Right atrium auricular region (tissue), 2 donors: ENCODE data around the gene ING1. TPM values are rescaled to one million over a fixed set of nuclear protein-coding genes. Genes with fewer than 3 reads are reported as not detected.

ENCODE experiments used
- DNase-seq: peaks from one replicate; pipeline ENCODE4 v3.0.0-alpha.2; 2019; ENCODE audit warnings: low spot score
- H3K27ac ChIP-seq, 2 donors: fragments of 200-600 bp; sonication (generic); 1 replicate in 1 of 2; 2 replicates in 1 of 2; pipeline ENCODE4 v1.5.1; 2016 to 2019
- H3K27me3 ChIP-seq, 2 donors: fragments of 200-600 bp; sonication (generic); one replicate each; pipeline versions ENCODE4 v1.5.1 to v1.6.0; 2017 to 2019
- H3K36me3 ChIP-seq: fragments of 200-600 bp; sonication (generic); one replicate; pipeline ENCODE4 v1.5.1; 2016
- H3K4me1 ChIP-seq, 2 donors: fragments of 200-600 bp; sonication (generic); one replicate each; pipeline versions ENCODE4 v1.5.1 to v1.6.0; 2017 to 2019
- H3K4me3 ChIP-seq, 2 donors: fragments of 200-600 bp; sonication (generic); 1 replicate in 1 of 2; 2 replicates in 1 of 2; pipeline ENCODE4 v1.5.1; 2017 to 2019; ENCODE audit warnings: mild to moderate bottlenecking in 1 of 2, moderate library complexity in 1 of 2
- H3K9me3 ChIP-seq, 2 donors: fragments of 200-600 bp; sonication (generic); one replicate each; pipeline ENCODE4 v1.5.1; 2019
- CTCF ChIP-seq, 2 donors: fragments of 200-600 bp; sonication (generic); IDR thresholded peaks; one replicate each; pipeline ENCODE4 v1.5.1; 2019; ENCODE audit warnings: antibody characterized with exemption in 2 of 2
- total RNA-seq, 2 donors: library from RNA; depleted of rRNA; stranded (reverse); fragments of >200 nt; gene quantifications; one replicate each; pipeline ENCODE4 v1.1.0, GENCODE V29; 2016

ING1 gene
- total RNA-seq, 2 donors from 2014 or later = 8.2 to 9.0 TPM

GRCh38 chr13:110772091-110772984, 58.8 kb downstream of the ING1 start:
- Histone ChIP-seq H3K4me3 (no peak overlapping the region), H3K27me3 (no peaks in the 10 kb centered on the region), H3K4me1 (no peaks in the 10 kb centered on the region), H3K36me3 (no peaks in the 10 kb centered on the region), H3K27ac (peak overlapping the region in 1 of 2 donors; percentile 35), H3K9me3 (no peaks in the 10 kb centered on the region)
- DNase-seq = no peak
- TF ChIP-seq CTCF (IDR thresholded peaks at IDR 0.05) = no peak

Other genes starting within 250 kb of the ING1 start
- 10 to 100 TPM; 10.8 to 15.7 TPM for gene RAB20, start 152.0 kb upstream of the ING1 start, total RNA-seq
- gene NAXD, start 98.2 kb upstream of the ING1 start, total RNA-seq = 10 to 100 TPM; 16.8 to 17.4 TPM
- gene CARS2, start 7.6 kb upstream of the ING1 start, total RNA-seq = 10 to 100 TPM; 28.5 to 30.7 TPM
- 10 to 100 TPM; 46.2 to 47.5 TPM for gene ANKRD10, start 201.4 kb downstream of the ING1 start, total RNA-seq